HG02798 (cell line): Measurements from ENCODE around the gene CSRP1.
"Not testable (repeated sequence)": the region's sequence is repeated elsewhere in the genome, so short reads cannot be mapped to it uniquely, and the experiment has no call there.

Experiments used
- ATAC-seq: cut with Tn5 transposase; IDR thresholded peaks from one replicate; pipeline ENCODE4 v1.9.1; 2021; ENCODE audit warnings: mild to moderate bottlenecking; ENCODE audit not compliant: unreplicated experiment, poor library complexity

CSRP1 gene

DNA sequence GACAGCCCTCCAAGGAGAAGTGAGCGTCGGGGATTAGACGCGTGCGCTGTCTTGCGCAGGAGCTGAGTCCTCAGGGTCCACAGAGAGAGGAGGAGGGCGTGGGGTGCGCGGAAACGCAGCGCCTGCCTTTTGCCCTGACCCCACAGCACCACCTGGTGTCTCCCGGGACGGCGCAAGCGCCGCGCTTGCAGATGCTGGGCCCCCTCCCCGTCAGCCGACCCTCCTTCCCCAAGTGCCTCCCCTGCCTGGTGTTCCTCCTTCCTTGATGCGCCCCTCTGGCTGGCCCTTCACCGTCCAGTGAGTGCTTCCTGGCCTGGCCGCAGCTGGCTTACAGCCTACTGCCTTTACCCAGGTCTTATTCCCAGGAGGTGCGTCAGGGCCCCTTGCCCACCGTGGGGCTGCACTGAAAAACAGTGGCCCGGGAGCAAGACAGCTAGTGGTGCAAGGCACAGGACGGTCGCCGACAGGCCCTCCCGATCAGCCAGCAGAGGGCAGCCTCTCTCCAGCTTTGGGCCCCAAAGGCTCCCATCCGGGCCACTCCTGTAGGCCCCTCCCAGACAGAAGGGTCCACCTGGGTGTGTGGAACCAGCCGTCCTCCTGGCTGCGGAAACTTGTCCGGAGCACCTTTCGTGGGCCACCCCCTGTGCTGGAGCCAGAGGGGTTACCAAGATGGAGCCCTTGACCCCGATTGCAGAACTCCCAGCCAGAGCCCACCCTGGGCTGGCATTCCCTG is 25.0 kb downstream of the CSRP1 start:
- peak; percentile 77 for ATAC-seq

DNA sequence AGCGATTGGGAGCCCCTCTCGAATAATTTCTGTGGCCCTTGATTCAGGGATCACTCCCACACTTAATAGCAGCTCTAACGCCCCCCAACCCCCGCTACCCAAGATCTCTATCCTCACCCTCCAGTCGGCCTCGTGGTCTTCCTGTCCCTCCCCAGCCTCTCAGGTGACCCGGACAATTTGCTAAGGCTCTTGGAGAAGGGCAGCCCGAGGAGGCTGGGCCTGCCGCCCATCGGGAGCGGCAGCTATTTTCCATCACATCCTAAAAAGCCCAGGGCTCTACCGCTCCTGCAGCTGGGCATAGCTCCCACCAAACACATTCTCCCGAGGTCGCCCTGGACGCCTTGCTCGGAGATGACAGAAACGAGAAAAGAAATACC is 25.9 kb downstream of the CSRP1 start:
- ATAC-seq: no peak

DNA sequence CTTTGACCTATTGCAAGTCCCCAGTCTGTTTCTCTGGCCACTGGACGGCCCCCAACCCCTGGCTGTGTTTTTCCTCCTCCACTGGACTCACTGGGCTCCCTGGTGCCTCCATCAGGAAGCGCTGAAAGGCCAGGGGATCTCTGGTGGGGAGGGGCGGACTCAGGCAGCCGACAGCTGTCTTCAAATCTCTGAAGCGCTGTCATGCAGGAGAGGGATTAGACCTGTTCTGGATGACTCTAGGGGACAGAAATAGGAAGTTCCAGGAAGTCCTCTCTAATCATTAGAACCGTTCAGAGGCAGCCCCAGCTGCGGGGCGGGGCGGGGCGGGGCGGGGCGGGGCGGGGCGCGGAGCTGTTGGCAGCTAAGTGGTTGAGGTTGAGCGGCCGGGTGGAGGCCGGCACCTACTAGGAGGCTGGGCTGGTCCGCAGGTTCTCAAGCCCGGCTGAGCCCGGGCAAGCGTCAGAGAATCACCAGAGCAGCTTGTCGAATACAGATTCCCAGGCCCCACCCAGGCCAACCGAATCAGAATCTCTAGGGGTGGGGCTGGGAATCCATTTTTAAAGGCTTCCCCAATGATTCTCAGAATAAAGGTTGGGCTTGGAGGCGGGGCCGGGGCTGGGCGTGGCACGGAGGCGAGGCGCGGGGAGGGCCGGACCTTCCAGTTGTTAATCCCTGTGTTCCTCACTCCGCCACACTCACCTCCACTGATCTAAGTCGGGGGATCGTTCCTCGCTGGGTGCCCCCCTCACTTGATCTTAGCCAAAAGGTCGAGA is 26.5 kb downstream of the CSRP1 start:
- ATAC-seq: peak; percentile 65

DNA sequence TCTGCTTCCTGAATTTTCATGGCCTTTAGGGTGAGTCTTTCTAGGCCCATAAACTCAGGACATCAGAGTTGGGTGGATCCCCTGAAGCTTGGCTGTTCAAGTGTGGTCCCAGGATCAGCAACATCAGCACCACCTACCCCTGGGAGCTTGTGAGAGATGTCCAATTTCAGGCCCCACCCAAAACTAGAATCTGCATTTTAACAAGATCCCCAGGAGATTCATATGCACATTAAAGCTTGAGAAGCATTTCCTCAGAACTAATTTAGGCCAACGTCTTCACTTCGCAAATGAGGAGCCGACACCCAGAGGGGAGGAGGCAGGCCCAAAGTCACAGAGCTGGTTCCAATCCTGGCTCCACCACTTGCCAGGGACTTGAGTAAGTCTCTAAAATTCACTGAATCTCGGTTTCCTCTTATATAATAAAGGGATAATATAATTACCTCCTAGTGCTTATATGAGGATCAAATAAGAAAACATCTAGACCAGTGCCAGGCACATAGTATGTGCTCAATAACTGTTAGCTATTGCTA is 27.7 kb downstream of the CSRP1 start:
- ATAC-seq: no peak

DNA sequence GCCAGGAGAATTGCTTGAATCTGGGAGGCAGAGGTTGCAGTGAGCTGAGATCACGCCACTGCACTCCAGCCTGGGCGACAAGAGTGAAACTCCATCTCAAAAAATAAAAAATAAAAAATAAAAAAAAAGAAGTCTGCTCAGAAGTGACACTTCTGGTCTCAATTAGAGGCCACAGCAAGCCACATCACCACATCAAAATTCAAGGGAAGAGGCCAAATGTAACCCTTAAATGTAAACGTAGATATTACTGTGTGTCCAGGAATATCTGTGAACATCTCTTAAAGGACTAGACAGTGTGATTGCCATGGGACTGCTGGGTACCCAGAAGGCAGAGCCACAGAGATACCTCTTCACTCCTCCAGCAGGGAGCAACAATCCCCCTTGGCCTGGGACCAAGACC is 28.3 kb downstream of the CSRP1 start:
- ATAC-seq: not testable (repeated sequence)

DNA sequence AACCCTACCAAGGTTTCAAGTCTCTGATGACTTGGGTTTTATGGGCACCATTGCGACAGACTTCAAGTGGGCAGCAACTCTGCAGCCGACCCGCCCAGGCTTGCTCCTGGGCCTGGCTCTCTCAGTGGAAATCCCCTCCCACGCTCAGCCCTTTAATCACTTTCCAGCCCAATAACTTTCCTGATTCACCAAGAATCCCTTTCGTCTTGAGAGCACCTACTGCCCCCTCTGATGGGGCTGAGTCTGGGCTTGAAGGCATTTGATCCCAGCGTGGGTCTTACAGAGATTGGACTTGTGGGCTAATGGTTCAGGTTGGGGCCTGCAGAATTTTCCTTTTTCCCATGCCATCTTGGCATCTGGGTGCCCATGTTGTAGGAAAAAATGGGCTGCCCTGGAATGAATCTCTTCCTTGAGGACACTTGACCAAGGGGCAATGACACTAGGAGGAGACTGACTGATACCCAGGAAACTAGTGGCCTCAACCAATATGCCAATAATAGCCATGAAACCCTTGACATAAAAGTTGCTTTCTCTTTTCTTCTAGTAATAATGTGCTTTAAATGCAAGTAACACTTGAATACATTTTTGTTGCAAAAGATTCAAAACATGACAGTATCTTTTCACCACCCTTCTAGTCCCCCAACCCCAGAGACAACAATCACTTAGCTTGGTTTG is 30.1 kb downstream of the CSRP1 start:
- no peak for ATAC-seq

DNA sequence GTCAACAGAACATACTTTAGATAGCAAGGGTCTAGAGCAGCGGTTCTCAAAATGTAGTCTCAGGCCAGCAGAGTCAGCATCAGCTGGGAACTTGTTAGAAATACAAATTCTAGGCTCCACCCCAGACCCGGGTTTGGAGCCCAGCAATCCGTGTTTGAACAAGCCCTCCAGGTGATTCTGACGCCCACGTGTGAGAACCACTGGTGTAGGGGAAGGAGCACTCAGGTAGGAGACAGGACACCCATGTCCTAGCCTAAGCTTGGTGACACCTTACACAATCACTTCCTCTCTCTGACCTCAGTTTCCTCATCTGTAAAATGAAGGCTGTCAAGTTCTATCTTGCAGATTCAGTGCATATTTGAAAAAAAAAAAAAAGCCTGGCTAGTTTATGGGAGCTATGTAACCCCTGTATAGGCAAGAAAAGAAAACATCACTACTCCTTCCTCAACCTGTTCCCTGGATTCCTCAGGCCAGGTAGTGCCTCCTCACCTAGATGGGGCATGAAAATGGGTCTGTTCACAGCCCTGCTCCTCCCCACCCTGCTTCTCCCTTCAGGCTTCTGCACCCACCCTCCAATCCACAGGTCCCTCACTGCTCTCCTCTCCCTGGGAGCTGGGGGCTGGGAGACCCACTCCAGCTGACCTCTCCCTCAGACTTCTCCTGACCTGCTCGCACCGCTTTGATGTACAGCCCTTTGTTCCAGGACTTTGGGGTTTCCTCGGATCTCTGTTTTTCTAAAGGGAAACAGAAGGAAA is 30.8 kb downstream of the CSRP1 start:
- no peak for ATAC-seq

DNA sequence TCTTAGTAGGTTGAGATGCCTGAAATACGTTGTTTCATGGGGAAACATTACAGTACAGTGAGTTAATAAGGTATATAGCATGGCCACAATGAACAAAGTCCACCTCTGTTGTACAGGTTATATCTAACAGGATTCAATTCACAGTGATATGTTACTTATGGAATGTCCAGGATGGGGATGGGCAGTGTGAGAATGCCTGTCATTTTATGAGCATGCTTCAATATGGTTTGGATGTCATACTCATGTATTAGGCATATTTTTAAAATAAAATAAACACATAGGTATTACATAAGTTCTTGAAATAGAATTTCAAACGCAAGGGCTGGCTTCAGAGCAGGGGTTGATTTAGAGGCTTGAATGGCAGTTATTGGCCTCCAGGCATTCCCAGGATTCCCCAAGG is 31.8 kb downstream of the CSRP1 start:
- no peak for ATAC-seq

DNA sequence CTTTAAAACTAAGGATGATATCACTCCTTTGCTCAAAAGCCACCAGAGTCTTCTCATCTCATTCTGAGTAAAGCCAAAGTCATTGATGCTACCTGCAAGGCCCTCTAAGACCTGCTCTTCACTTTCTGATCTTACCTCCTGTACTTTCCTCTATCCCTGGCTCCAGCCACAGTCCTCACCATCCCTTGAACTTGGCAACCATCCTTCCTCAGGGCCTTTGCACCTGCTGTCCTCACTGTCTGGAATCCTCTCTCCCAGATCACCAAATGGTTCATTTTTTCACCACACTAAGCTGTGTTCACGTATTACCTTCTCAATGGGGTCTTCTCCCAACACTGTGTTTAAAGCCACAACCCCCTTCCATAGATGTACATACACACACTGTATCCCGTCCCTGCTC is 33.6 kb downstream of the CSRP1 start:
- ATAC-seq: no peak

DNA sequence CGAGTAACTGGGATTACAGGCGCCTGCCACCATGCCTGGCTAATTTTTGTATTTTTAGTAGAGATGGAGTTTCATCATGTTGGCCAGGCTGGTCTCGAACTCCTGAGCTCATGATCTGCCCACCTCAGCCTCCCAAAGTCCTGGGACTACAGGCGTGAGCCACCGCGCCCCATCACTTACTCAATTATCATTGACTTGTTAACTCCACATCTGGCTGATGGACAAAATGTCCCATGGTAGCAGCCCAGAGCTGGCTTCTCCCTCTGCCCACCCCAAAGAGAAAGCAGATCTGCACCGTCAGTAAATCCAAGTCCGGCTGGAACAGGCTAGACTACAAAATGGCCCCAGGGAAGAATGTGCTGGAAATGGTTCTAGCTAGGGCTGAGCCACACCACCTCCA is 34.6 kb downstream of the CSRP1 start:
- ATAC-seq: not testable (repeated sequence)

DNA sequence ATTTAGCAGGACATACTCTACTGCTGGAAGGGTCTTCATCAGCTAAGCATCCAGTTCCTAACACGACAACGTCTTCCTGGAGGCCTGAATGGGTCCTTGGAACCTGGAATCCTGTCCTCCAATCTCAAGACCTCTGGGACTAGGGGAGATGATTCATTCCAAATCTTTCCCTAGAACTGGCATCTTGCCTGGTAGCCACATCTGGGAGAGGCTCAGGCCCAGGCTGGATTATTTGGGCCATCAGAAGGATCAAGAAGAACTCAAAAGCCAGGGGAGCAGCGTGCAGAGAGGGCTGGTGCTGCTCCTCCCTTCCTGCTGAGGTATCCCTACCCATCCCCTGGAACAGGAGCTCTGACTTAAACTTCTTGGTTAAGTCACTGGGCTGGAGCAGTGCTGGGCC is 35.2 kb downstream of the CSRP1 start:
- no peak for ATAC-seq

DNA sequence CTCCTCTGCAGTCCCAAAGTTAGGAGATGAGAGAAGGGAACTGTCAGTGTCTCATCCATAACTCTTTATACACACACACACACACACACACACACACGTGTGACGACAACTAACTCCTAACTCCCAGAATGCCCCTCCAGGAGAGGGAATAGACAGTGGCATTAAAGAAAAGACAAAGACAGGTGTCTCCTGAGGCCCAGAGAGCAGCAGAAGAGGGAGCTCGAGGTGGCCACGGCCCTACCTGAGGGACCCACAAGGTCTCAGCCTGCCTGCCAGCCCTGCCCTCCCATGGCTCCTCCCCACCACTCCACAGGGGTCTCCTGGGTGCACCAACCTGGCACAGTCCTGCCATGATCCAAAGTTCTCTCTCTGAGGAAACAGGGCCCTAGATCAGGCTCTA is 36.3 kb downstream of the CSRP1 start:
- ATAC-seq: no peak

DNA sequence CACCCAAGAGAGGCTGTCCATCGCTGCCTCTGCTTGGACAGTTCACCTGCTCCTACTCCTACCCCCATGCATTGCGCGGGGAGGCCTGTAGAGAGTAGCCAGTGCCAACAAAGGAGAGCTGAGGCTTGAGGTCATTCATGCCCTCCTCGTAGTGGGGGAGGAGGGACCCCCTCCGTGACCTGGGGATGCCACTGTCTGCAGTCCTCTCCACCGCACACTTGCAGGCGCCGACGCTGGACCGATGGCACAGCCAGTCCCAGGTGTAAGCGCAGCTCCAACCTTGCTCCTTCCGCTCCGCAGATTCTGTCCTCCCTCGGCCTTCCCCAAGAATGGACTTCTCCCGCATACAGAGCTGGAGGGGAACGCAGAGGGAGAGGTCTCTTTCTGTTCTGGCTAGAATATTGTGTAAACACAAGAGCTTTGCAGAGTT is 37.3 kb downstream of the CSRP1 start:
- ATAC-seq: no peak

DNA sequence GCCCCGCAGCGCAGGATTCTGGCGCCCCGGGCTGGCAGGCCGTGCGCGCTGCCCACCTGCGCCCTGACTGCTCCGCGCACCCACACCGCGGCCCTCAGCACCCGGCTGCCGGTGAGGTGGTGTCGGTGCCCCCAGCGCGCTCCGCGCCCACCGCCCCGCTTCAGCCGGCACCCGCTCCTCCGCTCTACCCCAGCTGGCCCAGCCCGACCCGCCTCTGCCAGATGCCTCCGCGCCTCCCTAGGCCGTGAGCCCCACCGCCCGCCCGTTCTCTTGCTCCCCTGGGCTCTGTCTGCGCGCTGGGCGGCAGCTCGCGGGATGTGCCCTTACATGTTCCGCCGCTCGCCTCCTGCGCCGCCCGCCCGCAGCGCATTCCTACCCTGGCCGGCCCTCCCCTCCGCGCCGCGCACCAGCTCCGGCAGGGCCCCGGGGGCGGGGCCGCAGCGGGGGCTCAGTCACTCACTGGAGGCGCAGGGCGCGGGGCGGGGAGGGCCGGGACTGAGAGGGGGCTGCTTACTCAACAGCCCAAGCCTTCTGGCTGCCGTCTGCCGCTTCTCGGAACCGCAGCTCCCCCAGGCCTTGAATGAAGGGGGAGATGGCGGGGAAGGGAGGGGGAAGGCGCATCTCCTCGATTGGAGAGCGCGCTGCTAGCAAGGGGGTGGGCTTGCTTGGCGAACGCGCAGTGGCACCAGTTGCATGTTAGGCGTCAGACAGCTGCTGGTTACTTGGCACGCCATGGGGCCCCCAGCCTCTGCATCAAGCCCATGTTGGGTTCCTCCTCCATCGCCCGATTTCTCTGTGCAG is 37.9 kb downstream of the CSRP1 start, which contains the start of gene PHLDA3:
PHLDA3 (minus strand) TSS at position 345 of the 801 bp plus-strand sequence. CDS start 402 bp downstream, outside the sequence.
- peak; percentile 90 for ATAC-seq

DNA sequence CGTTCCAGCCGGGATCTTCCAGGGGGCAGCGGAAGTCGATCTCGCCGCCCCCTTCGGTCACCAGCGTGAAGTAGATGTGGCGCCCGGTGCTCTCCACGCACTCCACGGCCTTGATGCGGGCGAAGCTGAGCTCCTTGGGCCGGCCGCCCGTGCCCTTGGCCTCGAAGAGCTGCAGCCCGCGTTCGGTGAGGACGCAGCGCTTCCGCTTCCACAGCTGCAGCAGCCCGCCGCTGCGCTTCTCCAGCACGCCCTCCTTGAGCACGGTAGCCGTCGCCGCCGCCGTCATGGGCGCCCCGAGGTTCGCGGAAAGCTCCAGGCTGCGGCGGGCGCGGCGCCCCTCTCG is 38.5 kb downstream of the CSRP1 start:
- ATAC-seq: peak; percentile 37

DNA sequence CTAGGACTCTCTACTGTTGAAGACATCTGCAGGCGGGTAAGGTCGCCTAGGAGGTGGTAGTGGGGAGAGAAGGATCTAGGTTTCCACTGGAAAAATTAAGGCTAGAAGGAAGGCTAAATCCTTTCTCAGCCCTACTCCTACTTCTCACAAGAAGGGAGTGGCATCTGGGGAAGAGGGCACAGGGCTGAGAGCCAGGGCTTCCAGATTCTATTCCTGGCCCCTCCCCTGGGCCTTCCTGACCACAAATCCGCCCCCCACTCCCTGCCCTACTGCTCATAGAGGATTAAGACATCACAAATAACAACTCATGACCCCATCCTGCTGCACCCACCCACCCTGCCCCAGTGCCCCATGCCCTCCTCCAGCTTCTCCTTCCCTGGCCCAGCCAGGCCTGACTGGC is 40.4 kb downstream of the CSRP1 start:
- ATAC-seq: no peak

DNA sequence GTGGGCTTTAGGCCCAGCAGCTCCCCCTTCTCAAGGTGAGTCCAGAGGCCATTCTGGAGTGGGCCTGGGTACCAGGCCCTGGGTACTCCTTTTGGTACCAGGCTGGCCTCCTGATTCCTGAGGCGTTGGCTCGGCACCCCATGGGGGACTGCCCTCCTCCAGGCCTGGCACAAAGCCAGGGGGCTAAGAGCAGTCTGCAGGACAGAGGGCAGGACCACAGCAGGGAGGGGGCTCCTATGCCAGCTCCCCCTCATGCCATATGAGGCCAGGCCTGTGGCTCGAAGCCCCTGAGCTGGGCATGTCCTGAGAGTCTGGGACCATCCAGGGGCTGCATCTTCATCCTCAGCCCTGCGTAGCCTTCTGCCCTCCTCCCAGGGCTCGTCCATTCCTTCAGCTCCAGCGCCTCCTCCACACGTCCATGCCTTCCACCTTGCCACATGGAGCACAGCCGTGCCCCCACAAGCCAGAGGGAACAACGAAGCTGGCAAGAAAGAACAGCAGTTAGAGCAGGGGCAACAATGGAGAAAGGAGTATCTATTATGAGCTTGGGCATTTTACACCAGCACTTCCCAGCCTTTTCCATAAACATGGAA is 41.1 kb downstream of the CSRP1 start:
- no peak for ATAC-seq

DNA sequence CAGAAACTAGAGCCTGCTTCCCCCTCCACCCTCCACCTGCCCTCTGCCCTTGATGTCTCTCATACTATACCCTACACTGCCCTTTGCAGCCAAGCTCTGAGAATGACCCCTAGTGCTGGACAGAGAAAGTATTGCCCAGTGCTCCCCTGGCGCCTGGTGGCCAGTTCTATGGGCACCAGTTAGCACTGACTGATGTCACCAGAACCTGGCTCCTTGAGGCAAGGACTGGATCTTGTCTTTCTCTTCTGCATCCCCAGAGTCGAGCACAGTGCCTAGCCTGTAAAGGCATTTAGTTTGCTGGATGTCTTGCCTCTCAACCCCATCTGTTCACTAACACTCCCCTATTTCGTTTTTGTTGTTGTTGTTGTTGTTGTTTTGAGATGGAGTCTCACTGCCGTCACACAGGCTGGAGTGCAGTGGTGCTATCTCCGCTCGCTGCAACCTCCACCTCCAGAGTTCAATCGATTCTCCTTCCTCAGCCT is 43.8 kb downstream of the CSRP1 start:
- no peak for ATAC-seq
